ENCODE measurements around the gene DNAJB1.

GRCh38 chr19:14544047-14544446 is 25.9 kb upstream of the DNAJB1 start:
- TF ChIP-seq CTCF (IDR thresholded peaks at IDR 0.05): no peak
- TF ChIP-seq POLR2A (IDR thresholded peaks at IDR 0.05): no peak

All from testis (tissue), 2 donors.